NCI-H345 treated with DMSO at 0.1 percent for 48 hours (cell line): Measurements from ENCODE around the gene APOB.

Experiments
- DNase-seq: peaks from one replicate; lab custom pipeline; 2025; ENCODE audit not compliant: unreplicated experiment; lab: John Stamatoyannopoulos, UW

Gene APOB

DNA sequence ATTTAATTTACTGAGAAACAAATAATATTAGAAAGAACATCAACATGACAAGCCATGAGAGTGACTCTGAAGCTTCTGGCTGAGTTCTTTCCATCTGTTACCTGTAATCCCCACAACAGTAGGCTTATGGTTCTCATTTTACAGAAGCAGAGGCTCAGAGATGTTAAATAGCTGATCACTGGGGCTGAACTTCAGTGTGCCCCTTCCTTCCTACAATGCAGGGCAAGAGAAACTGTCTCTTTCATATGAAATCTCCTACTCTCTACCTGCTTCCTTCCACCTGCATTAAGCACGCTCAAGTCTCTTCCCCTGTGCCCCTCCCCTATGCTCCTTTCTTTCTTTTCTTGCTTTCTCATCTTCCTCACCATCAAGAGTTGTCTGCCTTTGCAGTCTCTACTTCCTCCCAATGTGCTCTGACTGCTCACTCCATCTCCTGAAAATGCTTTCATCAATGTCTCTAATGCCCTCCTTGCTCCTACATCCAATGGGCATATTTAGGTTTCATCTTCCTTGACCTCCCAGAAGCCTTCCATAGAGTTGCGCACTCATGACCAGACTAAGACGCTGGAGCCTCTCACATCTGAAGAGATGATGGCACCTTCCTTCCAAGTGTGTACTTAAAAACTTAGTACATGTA is 23.7 kb downstream of the APOB start:
- no peak for DNase-seq

DNA sequence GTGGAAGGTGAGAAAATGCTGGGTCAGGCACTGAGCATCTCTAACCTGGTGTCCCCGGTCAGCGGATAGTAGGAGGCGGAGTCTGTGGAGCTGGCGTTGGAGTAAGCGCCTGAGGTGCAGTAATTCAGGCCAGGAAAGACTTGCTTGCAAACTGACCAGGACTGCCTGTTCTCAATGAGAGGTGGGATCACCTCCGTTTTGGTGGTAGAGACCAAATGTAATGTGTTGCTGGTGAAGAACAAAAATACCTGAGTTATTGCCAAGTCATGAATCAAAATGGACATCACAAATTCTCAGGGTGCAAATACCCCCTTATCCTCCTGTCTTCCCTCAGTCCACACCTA is 24.2 kb downstream of the APOB start:
- no peak for DNase-seq

DNA sequence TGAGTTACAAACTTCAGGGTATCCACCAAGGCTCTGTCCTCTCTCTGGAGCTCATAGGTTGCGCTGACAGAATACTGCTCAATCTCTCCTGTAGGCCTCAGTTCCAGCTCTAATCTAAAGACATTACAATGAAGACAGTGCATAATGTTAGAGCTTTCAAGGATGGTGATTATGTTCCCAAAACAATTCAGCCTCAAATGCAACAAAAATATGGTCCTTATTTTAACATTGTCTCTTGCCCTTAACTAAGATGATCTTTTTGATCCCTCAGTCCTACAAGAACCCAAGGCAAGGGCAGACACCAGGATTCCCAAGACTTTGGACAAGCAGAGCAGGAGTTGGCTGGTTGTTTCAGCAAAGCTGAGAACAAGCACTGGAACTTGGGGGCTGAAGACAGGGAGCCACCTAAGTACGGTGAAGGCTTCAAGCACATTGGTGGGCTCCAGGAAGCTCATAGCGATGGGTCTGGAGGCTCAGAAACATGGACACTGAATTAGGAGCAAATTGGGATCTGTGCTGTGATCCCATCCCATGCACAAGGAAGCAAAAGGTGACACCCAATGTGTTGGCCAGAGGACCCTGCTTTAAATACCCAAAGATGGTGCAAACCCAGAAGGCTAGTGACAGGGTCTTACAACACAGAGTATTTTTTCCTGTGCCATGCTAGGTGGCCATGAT is 24.7 kb downstream of the APOB start:
- DNase-seq: no peak

DNA sequence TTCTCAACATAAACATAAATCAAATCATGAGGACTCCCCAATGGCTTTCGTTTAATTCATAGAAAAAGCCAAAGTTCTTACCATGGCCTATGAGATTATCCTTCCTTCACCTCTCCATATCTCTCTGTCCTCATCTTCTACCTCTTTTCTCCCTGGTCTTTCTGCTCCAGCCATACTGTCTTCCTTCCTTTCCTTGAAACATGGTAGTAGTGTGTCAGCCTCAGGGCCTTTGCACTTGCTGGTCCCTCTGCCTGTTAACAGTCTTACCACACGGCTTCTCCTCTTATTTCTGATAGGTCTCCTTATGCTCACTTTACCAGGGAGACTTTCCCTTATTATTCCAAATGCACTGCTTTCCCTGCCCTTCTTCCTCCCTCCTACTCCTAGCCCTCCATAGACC is 25.6 kb downstream of the APOB start:
- no peak for DNase-seq

DNA sequence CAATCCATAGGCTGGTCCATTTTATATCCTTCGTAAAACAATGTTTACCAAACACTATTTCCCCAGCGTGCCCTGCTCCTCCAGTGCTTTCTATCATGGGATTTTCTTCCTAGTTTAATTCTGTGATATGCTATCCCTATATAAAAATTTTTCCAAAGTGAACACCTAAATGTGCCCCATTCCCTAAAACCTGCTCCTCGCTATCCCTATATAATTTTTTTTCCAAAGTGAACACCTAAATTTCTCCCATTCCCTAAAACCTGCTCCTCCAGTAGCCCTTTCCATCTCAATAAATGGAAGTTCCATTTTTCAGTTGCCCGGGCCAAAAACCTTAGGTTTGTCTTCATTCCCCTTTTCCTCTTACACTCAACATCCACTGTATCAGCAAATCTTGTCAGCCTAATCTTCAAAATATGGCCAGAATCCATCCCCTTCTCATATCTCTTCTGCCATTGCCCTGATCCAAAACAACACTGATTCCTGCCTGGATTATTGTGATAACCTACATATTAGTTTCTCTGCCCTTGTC is 26.1 kb downstream of the APOB start:
- no peak for DNase-seq

DNA sequence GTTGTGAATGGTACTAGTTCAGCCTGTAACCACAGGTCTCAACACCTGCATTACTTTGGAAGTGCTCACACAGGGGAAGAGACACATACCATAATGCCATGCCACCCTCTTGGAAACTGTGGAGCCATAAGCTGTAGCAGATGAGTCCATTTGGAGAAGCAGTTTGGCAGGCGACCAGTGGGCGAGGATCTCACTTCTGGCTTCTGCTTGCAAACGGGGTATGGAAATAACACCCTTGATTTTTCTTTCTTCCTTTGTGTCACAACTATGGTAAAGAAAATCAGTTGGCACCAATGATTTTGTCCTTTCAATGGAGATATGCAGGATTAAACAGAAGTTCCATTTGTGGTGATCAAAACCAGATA is 28.6 kb downstream of the APOB start:
- no peak for DNase-seq

DNA sequence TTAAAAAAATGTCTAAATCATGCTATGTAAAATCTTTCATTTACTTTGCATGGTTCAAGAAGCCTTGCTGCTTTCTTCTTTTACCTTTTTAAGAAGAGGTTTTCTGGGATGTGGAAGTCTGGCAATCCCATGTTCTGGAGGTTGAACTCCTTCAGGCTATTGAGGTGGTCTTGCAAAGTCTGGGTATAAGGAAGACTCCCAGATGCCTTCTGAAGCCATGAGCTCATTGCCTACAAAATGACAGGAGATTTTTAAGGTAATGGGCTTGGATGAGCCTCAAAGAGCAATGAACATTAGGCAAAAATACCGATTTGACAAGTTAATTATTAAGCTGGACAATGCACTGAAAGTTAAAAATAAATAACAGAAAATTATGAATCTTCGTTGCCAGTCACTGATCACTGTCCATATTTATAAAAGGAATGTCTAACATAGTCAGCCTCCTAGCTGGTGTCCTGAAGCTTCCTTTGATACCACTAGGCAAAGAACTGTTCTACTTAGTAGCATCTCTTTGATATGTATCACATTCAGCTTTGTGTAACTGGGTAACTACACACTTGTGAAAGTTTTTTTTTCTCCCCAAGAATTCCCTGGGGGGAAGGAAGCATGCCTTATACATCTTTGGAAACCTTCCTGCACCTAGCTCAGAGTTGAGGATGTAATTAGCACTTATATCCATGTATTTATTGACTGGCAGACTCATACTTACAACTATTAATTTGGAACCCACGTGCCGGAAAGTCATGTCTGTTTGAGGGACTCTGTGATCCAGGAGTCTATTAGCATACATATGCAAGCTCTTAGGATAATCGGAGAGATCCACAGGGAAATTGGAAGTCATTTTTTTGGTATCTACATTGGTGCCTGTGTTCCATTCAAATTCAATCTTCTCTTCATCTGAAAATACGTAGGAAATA is 29.3 kb downstream of the APOB start:
- DNase-seq: no peak

DNA sequence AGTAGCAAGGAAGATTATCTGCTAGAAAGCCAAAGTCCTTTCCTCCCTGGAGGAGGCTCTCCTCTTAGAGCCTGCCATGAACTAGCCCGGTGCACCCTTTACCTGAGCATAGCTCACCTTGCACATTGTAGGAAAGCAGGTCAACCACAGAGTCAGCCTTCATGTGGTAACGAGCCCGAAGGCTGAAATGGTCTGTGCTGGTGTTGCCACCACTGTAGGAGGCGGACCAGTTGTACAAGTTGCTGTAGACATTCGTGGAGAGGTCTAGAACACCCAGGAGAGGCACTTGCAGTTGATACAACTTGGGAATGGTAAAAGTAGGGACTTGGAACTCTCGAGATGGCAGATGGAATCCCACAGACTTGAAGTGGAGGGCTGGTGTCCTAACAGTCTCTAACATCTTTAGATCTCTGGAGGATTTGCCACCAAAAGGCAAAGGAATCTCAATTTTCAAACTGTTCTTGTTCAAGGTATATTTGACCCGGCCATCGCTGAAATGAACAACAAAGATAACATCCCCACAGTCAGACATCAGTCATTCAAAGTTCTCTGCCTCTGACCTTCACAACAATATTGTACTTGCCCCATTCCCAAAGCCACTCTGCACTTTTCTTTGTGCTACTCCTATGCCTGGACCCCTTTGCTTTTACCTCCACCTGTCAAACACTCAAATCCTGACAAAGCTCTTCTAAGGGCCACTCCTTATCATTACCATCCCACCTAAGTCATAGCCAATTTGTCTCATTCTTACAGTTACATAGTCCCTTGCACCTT is 30.6 kb downstream of the APOB start:
- no peak for DNase-seq

DNA sequence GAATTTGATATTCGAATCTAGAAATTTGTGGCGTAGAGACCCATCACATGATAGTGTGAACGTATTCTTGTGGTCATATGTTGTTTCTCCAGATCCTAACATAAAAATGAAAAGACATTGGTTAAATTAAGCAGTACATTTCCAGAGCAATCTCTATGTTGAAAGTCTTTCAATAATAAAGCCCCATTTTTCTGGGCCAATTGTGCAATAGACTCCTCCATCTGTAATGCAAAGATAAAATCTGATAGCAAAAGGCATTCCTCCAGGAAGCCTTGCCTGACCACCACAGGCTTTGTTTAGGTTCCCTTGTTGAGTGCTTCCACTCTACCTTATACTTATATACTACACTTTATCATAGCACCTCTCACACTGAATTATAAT is 31.3 kb downstream of the APOB start:
- no peak for DNase-seq

DNA sequence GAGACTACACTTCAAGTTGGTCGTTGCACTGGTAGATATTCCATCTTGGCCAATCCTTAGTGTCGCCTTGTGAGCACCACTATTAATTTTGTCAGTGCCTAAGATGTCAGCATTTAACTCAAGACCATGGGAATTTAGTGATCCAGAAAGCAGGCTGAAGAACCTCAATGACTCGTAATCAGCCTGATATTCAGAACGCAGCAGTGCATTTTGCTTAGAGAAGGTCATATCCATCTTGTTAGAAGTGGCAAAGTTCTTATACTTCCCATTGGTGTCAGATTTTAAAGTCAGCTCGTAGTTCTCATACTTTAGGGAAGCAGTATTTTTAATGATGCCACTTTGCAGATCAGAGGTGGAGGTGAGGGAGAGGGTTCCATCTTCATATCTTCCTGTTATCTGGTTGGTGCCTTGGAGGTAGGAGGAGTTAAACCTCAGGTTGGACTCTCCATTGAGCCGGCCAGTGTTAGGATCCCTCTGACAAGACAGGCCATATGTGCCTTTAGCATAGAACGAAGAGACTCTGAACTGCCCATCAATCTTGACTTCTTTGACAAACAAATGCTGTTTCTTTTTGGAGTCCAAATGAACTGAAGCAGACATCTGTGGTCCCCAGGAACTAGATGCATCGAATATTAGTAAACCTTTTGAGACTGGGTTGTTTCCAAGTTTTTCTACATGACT is 31.9 kb downstream of the APOB start:
- no peak for DNase-seq

DNA sequence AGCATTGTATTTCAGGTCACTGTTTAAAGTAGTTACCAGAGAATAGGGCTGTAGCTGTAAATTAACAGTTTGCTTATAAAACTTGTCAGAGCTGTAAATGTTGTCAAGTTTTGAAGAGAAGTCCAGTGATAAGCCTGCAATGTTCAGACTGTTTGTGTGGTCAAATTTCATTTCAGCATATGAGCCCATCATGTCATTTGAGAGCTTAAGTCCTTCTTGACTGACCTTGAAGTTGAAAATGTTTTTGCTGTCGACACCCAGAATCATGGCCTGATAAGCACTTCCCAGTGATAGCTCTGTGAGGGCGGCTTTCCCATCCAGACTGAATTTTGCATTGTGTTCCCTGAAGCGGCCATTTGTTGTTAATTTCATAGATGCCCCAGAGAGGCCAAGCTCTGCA is 32.4 kb downstream of the APOB start:
- no peak for DNase-seq

DNA sequence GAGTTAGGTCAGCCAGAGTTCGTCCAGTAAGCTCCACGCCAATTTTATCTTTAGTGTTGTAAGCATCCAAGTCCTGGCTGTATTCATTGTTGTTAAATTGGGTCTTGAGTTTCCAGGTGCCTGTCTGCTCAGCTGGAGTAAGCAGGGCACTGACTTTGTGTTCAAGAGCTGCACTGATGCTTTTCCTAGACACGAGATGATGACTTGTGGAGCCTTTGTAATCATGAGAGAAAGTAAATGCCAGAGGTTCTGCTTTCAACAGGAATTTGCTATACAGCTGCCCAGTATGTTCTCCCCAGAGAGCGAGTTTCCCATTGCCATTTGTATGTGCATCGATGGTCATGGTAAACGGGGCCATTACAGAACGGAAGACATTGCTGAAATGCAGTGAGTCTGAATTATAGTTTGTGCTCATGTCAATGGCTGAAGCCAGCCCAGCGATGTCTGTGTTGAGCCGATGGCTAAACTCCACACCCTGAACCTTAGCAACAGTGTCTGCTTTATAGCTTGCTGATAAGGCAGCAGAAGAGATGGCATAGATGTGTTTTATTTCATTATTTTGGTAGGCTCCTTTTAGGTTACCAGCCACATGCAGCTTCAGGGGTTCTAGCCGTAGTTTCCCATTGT is 32.9 kb downstream of the APOB start:
- no peak for DNase-seq

DNA sequence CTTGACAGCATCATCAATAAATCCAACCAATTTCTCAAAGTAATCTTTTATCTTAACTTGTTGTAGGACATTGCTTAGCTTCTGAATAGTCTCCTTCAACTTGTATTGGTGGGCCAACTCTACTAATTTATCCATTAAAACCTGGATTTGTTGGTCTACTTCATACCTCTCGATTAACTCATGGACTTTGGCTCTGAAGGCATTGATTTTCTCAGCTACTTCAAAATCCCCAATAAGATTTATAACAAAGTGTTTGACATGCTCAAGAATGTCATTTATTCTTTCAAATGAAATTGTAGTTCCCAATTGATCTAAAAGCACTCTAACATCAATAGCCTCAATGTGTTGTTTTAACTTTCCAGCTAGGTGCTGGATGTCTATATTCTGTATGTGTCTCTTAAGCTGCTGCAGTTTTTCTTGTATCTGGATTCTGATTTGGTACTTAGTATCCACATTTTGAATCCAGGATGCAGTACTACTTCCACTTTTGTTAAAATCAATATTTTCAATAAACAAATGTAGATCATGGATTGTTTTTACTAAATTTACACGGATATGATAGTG is 34.1 kb downstream of the APOB start:
- no peak for DNase-seq

DNA sequence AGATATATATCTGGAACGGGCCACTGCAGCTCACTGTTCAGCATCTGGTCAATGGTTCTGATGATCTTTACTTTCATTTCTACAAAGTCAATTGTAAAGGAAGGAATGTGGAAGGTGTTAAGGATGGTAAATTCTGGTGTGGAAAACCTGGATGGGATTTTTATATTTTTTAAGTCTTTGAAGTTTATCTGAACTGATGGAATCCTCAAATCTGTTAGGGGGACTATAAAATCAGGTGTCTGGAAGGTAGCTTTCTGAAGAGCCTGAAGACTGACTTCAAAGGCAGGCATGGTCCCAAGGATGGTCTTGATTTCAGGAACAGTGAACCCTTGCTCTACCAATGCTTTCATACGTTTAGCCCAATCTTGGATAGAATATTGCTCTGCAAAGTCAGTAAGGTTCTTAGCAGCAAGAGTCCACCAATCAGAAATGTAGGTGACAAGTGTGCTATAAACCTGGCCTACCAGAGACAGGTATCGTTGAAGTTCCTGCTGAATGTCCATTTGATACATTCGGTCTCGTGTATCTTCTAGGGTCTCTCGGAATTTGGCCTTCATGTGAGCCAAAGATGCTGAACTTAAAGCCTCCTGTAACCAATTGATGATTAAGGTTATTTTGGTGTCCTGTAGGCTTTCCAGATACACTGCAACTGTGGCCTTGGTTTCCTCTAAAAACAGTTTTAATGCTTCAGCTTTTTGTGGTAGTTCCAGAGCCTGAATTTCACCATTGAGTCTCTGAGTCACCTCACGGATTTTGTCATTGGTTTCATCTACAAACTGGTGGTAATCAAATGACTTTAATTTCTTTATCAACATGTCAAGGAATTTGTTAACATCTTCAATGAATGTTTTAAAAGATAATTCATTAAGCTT is 34.8 kb downstream of the APOB start:
- no peak for DNase-seq

DNA sequence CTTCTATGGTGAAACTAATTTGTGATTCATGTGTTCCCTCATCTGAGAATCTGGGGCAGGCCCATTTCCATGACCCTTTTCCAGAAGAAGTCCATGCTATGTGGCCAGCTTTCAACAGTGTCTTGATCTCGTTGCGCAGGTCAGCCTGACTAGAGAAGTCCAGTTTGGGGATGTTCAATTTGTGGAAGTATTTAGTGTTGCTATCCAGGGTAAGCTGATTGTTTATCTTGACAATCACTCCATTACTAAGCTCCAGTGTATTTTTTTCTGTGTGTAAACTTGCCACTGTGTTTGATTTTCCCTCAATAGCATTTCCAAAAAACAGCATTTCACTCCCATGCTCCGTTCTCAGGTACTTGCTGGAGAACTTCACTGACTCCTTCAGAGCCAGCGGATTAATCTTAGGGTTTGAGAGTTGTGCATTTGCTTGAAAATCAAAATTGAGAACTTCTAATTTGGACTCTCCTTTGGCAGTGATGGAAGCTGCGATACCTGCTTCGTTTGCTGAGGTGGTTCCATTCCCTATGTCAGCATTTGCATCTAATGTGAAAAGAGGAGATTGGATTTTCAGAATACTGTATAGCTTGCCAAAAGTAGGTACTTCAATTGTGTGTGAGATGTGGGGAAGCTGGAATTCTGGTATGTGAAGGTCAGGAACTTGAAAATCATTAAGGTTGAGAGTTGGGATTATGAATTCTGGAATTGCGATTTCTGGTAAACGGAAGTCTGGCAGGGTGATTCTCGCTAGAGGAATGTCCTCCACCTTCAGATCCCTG is 35.7 kb downstream of the APOB start:
- DNase-seq: no peak

DNA sequence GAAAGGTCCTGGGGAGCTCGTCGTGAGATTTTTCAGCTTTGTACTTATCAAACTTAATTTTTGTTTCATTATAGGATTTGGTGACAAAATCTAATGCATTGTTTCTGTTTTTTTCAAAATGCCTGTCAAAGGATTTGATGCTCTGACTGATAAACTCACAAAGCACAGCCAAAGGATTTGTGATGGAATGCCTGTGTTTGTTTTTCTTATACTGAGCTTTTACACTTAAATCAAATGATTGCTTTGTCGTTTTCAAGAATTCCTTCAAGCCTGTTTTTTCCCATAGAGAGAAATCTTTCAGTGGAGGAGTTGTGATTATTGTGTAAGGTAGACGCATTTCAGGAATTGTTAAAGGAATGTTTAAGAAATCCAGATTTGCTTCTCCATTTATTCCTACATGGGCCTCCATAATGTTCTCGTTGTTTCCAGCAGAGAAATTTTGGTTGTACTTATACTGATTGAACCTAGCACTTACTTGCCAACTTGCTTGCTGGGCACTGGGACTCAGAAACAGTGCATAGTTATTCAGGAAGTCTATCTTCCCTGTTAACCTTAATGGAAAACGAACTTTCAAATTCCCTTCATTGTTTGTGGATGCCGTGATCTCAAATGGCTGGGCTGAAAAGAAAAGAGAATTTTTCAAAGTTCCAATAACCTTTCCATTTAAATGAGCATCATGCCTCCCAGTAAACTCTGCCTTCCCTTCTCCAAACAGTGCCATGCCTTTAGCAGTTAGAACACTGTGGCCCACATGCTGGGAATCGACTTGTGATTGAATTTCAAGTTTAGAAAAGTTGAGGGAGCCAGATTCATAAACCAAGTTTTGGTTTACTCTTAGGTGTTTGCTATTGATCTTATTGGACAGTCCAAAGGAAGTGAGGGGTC is 36.5 kb downstream of the APOB start:
- no peak for DNase-seq

DNA sequence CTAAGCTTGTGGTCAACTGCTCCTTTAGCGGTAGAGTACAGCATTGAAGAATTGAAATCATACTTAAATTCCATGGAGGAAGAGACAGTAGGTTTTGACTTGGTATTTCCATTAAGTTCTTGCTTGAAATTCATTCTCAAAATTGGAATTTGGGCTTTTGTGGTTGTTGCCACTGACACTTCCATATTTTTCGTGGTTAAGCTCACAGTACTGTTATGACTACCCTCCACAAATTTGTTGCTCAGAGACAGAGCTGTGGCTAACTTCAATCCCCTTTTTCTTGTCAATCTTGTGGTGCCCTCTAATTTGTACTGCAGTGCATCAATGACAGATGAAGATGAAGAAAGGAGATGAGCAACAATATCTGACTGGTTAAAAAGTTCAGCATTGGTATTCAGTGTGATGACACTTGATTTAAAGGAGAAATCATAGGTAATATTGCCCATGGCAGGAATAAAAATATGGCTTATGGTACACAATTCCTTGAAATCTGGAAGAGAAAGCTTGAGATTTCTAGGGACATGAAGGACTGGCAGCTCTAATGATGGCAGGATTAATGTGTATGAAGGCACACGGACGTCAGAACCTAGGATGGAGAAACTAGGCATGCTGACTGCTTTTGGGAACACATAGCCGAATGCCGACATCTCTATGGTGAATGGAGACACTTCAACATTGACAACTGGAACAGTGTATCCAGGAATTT is 37.3 kb downstream of the APOB start:
- DNase-seq: no peak
